ENCODE data around the gene DNAH8. TPM values are rescaled to one million over a fixed set of nuclear protein-coding genes. Genes with fewer than 3 reads are reported as not detected.

DNAH8 gene
- total RNA-seq, 1 experiment from 2014 or later, result not detected

- ChIA-PET POLR2A (no interaction called here), CTCF (no interaction called here)
- DNase-seq (ENCODE audit: low read depth, low spot score), result no peak
- Histone ChIP-seq H3K4me1 (ENCODE audit: control insufficient read depth, insufficient read depth, low read length) (no peaks in the 10 kb centered on the region), H3K9me3 (ENCODE audit: control insufficient read depth, insufficient read depth, low read depth, low read length) (no peaks in the 10 kb centered on the region), H3K36me3 (ENCODE audit: control insufficient read depth, insufficient read depth, low read length) (no peaks in the 10 kb centered on the region), H3K27ac (ENCODE audit: low read length) (no peak overlapping the region), H3K27me3 (ENCODE audit: control insufficient read depth, insufficient read depth, low read length) (no peaks in the 10 kb centered on the region; the same call in 1 of the 2 replicates), H3K4me3 (ENCODE audit: low read depth in 2 of 2, low read length in 2 of 2) (no peak overlapping the region)
- BruUV-seq (replicated peaks), result no TSS peak
- in situ Hi-C loops (cut with HindIII; ENCODE audit: low pct_unique_long_range_greater_than_20kb, low sequenced_read_pairs) (no loop called here), intact Hi-C loops (cut with micrococcal nuclease; ENCODE audit: unreplicated experiment) (no loop called here)
- TF ChIP-seq TCF7L2 (IDR thresholded peaks at IDR 0.05; ENCODE audit: low read depth, low read length) (no peak), CTCF (IDR thresholded peaks at IDR 0.05) (no peak), POLR2AphosphoS5 (IDR thresholded peaks at IDR 0.05; ENCODE audit: low read depth, low read length) (no peak), SIN3A (IDR thresholded peaks at IDR 0.05; ENCODE audit: borderline replicate concordance, insufficient read depth, low read depth, low read length) (no peak)
- TF ChIP-seq, protein P1, sequence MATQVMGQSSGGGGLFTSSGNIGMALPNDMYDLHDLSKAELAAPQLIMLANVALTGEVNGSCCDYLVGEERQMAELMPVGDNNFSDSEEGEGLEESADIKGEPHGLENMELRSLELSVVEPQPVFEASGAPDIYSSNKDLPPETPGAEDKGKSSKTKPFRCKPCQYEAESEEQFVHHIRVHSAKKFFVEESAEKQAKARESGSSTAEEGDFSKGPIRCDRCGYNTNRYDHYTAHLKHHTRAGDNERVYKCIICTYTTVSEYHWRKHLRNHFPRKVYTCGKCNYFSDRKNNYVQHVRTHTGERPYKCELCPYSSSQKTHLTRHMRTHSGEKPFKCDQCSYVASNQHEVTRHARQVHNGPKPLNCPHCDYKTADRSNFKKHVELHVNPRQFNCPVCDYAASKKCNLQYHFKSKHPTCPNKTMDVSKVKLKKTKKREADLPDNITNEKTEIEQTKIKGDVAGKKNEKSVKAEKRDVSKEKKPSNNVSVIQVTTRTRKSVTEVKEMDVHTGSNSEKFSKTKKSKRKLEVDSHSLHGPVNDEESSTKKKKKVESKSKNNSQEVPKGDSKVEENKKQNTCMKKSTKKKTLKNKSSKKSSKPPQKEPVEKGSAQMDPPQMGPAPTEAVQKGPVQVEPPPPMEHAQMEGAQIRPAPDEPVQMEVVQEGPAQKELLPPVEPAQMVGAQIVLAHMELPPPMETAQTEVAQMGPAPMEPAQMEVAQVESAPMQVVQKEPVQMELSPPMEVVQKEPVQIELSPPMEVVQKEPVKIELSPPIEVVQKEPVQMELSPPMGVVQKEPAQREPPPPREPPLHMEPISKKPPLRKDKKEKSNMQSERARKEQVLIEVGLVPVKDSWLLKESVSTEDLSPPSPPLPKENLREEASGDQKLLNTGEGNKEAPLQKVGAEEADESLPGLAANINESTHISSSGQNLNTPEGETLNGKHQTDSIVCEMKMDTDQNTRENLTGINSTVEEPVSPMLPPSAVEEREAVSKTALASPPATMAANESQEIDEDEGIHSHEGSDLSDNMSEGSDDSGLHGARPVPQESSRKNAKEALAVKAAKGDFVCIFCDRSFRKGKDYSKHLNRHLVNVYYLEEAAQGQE (IDR thresholded peaks at IDR 0.05; ENCODE audit: insufficient read depth in 1 of 2, low read depth in 2 of 2, low read length in 1 of 2), result no peak
- no peak for ATAC-seq
These were observed 13.1 kb downstream of the DNAH8 start for GRCh38 chr6:38728203-38728602.

GRCh38 chr6:38730140-38730862 is 15.2 kb downstream of the DNAH8 start:
- in situ Hi-C loops (cut with HindIII; ENCODE audit: low pct_unique_long_range_greater_than_20kb, low sequenced_read_pairs), result no loop called here
- TF ChIP-seq, protein P1 (IDR thresholded peaks at IDR 0.05; ENCODE audit: insufficient read depth in 1 of 2, low read depth in 2 of 2, low read length in 1 of 2), result no peak
- TF ChIP-seq POLR2AphosphoS5 (IDR thresholded peaks at IDR 0.05; ENCODE audit: low read depth, low read length), result no peak
- TF ChIP-seq SIN3A (IDR thresholded peaks at IDR 0.05; ENCODE audit: borderline replicate concordance, insufficient read depth, low read depth, low read length), result no peak
- no peak for TF ChIP-seq CTCF (IDR thresholded peaks at IDR 0.05)
- no peak for TF ChIP-seq TCF7L2 (IDR thresholded peaks at IDR 0.05; ENCODE audit: low read depth, low read length)
- intact Hi-C loops (cut with micrococcal nuclease; ENCODE audit: unreplicated experiment), result no loop called here
- no peaks in the 10 kb centered on the region for H3K36me3 ChIP-seq (ENCODE audit: control insufficient read depth, insufficient read depth, low read length)
- CTCF ChIA-PET, result no interaction called here
- BruUV-seq (replicated peaks), result no TSS peak
- no peak overlapping the region for H3K4me3 ChIP-seq (ENCODE audit: low read depth in 2 of 2, low read length in 2 of 2)
- DNase-seq (ENCODE audit: low read depth, low spot score) (no peak), ATAC-seq (no peak)
- no peaks in the 10 kb centered on the region for H3K4me1 ChIP-seq (ENCODE audit: control insufficient read depth, insufficient read depth, low read length)
- peaks cover 3% of the 10 kb centered on the region; the same call in 1 of the 2 replicates for H3K27me3 ChIP-seq (ENCODE audit: control insufficient read depth, insufficient read depth, low read length)
- H3K27ac ChIP-seq (ENCODE audit: low read length), result no peak overlapping the region
- POLR2A ChIA-PET, result no interaction called here
- no peaks in the 10 kb centered on the region for H3K9me3 ChIP-seq (ENCODE audit: control insufficient read depth, insufficient read depth, low read depth, low read length)

Measured in Panc1 (cell line).